ENCODE results near the gene PTPRK. TPM values are rescaled to one million over a fixed set of nuclear protein-coding genes. Genes with fewer than 3 reads are reported as not detected.

Gene PTPRK
- total and polyA plus RNA-seq, 10 of the 15 experiments (the other 5 are each of a cell fraction or from before 2014, with no cell fraction given): 0.23 to 1.9 (median 0.55) TPM

DNA sequence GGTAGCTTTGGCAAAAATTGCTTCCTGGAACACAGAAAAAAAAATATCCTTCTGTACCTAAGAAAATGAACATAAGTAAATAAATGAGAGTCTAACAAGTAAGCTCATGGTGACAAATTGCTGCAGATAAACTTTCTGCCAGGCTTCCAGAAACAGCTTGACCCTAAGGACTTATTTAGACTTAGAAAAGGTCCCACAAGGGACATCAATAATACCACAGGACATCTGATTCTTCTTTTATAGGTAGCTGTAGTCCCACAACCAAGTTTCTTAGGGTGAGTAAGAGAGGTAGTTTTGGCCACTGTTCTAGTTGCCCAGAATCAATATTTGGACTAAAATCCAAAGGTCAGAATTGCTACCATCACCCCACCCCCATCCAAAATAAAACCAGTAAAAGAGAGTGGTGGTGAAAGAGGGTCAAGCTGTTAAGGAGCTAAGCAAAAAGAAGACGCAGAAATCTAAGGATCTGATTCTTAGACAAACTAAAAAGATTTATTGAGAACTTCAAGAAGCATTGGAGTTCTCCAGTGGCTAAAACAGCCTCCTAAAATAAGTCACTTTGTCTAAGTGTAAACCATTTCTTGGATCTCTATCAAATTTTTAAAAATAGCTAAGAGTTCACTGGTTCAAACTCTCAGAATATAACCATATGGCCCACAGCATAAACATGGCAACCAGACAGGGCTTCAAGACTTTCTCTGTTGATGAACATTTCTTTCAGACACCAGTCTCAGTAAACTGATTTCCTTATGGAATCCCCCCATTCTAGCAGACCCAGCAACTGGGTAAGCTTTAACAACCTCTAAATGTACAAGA lies 180.6 kb downstream of the PTPRK start (continued):
- TF ChIP-seq, protein P1, sequence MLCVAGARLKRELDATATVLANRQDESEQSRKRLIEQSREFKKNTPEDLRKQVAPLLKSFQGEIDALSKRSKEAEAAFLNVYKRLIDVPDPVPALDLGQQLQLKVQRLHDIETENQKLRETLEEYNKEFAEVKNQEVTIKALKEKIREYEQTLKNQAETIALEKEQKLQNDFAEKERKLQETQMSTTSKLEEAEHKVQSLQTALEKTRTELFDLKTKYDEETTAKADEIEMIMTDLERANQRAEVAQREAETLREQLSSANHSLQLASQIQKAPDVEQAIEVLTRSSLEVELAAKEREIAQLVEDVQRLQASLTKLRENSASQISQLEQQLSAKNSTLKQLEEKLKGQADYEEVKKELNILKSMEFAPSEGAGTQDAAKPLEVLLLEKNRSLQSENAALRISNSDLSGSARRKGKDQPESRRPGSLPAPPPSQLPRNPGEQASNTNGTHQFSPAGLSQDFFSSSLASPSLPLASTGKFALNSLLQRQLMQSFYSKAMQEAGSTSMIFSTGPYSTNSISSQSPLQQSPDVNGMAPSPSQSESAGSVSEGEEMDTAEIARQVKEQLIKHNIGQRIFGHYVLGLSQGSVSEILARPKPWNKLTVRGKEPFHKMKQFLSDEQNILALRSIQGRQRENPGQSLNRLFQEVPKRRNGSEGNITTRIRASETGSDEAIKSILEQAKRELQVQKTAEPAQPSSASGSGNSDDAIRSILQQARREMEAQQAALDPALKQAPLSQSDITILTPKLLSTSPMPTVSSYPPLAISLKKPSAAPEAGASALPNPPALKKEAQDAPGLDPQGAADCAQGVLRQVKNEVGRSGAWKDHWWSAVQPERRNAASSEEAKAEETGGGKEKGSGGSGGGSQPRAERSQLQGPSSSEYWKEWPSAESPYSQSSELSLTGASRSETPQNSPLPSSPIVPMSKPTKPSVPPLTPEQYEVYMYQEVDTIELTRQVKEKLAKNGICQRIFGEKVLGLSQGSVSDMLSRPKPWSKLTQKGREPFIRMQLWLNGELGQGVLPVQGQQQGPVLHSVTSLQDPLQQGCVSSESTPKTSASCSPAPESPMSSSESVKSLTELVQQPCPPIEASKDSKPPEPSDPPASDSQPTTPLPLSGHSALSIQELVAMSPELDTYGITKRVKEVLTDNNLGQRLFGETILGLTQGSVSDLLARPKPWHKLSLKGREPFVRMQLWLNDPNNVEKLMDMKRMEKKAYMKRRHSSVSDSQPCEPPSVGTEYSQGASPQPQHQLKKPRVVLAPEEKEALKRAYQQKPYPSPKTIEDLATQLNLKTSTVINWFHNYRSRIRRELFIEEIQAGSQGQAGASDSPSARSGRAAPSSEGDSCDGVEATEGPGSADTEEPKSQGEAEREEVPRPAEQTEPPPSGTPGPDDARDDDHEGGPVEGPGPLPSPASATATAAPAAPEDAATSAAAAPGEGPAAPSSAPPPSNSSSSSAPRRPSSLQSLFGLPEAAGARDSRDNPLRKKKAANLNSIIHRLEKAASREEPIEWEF (IDR thresholded peaks at IDR 0.05; ENCODE audit: insufficient replicate concordance, low read depth, low read length): no peak
- TF ChIP-seq ZNF24 (IDR thresholded peaks at IDR 0.05) (no peak), CREM (IDR thresholded peaks at IDR 0.05; ENCODE audit: low read depth) (no peak)
- TF ChIP-seq, protein P2, sequence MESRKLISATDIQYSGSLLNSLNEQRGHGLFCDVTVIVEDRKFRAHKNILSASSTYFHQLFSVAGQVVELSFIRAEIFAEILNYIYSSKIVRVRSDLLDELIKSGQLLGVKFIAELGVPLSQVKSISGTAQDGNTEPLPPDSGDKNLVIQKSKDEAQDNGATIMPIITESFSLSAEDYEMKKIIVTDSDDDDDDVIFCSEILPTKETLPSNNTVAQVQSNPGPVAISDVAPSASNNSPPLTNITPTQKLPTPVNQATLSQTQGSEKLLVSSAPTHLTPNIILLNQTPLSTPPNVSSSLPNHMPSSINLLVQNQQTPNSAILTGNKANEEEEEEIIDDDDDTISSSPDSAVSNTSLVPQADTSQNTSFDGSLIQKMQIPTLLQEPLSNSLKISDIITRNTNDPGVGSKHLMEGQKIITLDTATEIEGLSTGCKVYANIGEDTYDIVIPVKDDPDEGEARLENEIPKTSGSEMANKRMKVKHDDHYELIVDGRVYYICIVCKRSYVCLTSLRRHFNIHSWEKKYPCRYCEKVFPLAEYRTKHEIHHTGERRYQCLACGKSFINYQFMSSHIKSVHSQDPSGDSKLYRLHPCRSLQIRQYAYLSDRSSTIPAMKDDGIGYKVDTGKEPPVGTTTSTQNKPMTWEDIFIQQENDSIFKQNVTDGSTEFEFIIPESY (IDR thresholded peaks at IDR 0.05): no peak
- TF ChIP-seq, protein P3, sequence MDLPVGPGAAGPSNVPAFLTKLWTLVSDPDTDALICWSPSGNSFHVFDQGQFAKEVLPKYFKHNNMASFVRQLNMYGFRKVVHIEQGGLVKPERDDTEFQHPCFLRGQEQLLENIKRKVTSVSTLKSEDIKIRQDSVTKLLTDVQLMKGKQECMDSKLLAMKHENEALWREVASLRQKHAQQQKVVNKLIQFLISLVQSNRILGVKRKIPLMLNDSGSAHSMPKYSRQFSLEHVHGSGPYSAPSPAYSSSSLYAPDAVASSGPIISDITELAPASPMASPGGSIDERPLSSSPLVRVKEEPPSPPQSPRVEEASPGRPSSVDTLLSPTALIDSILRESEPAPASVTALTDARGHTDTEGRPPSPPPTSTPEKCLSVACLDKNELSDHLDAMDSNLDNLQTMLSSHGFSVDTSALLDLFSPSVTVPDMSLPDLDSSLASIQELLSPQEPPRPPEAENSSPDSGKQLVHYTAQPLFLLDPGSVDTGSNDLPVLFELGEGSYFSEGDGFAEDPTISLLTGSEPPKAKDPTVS (IDR thresholded peaks at IDR 0.05; ENCODE audit: low read depth, low read length): no peak

All from GM12878 (cell line).